HEK293T (cell line): ENCODE data around the gene KLHL9.

Source experiments
- CTCF ChIA-PET: fragments of 350-600 bp; formaldehyde crosslinking; extraction: SDS; loops from one replicate; lab custom pipeline; 2021; ENCODE audit warnings: antibody characterized with exemption, inconsistent platforms; lab: Yijun Ruan, JAX
- POLR2A ChIA-PET: fragments of 350-600 bp; formaldehyde crosslinking; extraction: SDS; loops from one replicate; lab custom pipeline; 2020; ENCODE audit warnings: antibody characterized with exemption, inconsistent platforms; lab: Yijun Ruan, JAX
- DNase-seq: peaks from one replicate; pipeline ENCODE4 v3.0.0; 2012; ENCODE audit warnings: mixed read lengths; ENCODE audit errors: extremely low spot score
- ARNT ChIP-seq: fragments of 450-650 bp; IDR thresholded peaks from 2 replicates; pipeline ENCODE4 v1.6.1; 2017; ENCODE audit warnings: mild to moderate bottlenecking
- BHLHE40 ChIP-seq: fragments of 450-650 bp; IDR thresholded peaks from 2 replicates; pipeline ENCODE4 v1.6.1; 2016; ENCODE audit warnings: mild to moderate bottlenecking, moderate library complexity, borderline replicate concordance
- CTBP1 ChIP-seq: fragments of 450-650 bp; IDR thresholded peaks from 2 replicates; pipeline ENCODE4 v1.6.1; 2016; ENCODE audit warnings: borderline replicate concordance
- ELF4 ChIP-seq: fragments of 450-650 bp; IDR thresholded peaks from 2 replicates; pipeline ENCODE4 v1.6.1; 2017; ENCODE audit warnings: antibody characterized with exemption
- FOXA1 ChIP-seq: fragments of 450-650 bp; IDR thresholded peaks from 2 replicates; pipeline ENCODE4 v1.6.1; 2016; ENCODE audit warnings: mild to moderate bottlenecking
- FOXK2 ChIP-seq: fragments of 450-650 bp; IDR thresholded peaks from 2 replicates; pipeline ENCODE4 v1.6.1; 2016; ENCODE audit warnings: mild to moderate bottlenecking
- FOXM1 ChIP-seq: fragments of 450-650 bp; IDR thresholded peaks from 2 replicates; pipeline ENCODE4 v1.6.1; 2017; ENCODE audit warnings: mild to moderate bottlenecking, borderline replicate concordance
- HDGF ChIP-seq: fragments of 450-650 bp; IDR thresholded peaks from 2 replicates; pipeline ENCODE4 v1.6.1; 2017; ENCODE audit warnings: antibody characterized with exemption, borderline replicate concordance
- L3MBTL2 ChIP-seq: fragments of 450-650 bp; conservative IDR thresholded peaks from 2 replicates; pipeline ENCODE4 v1.6.1; 2016; ENCODE audit warnings: mild to moderate bottlenecking
- LEF1 ChIP-seq: fragments of 450-650 bp; IDR thresholded peaks from 2 replicates; pipeline ENCODE4 v1.6.1; 2017; ENCODE audit warnings: mild to moderate bottlenecking, borderline replicate concordance
- NFRKB ChIP-seq: fragments of 450-650 bp; IDR thresholded peaks from 2 replicates; pipeline ENCODE4 v1.6.1; 2016; ENCODE audit warnings: mild to moderate bottlenecking, moderate library complexity
- SP1 ChIP-seq: fragments of 450-650 bp; IDR thresholded peaks from 2 replicates; pipeline ENCODE4 v1.6.1; 2017
- SUZ12 ChIP-seq: fragments of 450-650 bp; IDR thresholded peaks from 2 replicates; pipeline ENCODE4 v1.6.1; 2016; ENCODE audit warnings: mild to moderate bottlenecking
- TARDBP ChIP-seq: fragments of 450-650 bp; IDR thresholded peaks from 2 replicates; pipeline ENCODE4 v1.6.1; 2016
- ZNF384 ChIP-seq: fragments of 450-650 bp; IDR thresholded peaks from 2 replicates; pipeline ENCODE4 v1.6.1; 2016
- TF ChIP-seq, protein P1 (sequence below): fragments of 450-650 bp; IDR thresholded peaks from 2 replicates; pipeline ENCODE4 v1.6.1; 2016

KLHL9 gene

DNA sequence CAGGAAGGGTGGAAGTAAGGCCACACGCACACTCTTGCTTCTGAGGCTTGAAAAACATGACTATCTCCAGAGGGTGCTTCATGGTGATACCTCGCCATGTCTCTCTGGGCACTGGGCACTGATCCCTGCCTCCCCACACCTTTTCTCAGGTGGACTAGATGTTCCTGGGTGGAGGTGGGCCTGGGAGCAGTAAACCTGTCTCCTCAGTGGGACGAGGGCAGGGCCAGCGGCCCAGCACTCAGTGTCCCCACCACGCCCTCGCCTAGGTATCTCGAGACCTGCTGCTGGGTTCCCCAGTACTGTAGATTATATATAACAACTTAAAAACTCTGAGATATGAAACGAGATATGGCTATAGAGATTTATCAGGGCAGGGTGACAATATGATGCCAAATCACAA lies 27.1 kb upstream of the KLHL9 start:
- DNase-seq = no peak
- TF ChIP-seq TARDBP = no peak
- TF ChIP-seq FOXA1 = no peak
- TF ChIP-seq CTBP1 = no peak
- TF ChIP-seq NFRKB = no peak
- no peak for TF ChIP-seq L3MBTL2
- no peak for TF ChIP-seq FOXM1
- no peak for TF ChIP-seq LEF1
- no peak for TF ChIP-seq FOXK2
- TF ChIP-seq SP1 = no peak
- ChIA-PET CTCF (no interaction called here), POLR2A (no interaction called here)

DNA sequence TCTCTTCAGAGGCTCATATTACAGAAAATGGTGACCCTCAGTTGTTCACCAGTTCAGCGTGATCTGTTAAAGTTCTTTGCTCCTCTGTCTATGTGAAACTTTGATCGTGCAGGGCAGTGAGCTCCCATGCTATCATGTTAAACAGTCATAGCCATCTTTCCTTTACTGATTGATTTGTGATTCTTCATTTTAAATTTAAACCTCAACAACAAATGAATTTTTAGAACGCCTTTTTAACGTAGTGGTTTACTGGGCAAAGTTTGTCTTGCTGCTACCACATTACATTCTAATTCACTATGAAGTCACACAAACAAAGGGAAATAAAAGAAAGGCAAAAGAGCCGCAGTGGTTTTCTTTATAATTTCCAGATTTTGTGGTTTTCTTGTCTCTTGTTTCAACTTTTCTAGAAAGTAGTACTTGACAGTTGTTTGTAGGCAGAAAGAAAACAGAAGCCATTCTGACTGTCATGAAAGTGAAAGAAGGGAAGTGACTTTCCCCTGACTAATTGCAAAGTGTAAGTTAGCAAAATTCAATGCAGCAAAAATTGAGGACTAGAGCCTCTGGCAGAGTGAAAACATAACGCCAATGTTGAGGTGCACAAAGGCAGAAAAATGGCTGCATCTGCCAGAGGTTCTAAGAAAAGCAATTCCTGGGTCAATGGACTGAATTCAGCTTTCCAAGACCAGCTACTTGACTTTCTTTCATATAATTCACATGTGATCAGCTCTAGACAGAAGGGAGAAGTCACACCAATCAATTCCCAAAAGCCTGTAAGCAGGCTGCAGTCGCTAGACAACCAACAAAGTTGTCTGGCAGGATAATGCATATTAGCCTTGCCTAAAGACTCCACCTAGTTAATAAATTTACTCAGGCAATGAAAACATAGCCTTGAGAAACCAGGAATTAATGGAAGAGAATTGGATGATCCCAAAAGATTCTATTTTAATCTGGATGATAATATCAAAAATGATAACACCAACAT lies 22.6 kb upstream of the KLHL9 start:
- ChIA-PET POLR2A (no interaction called here), CTCF (no interaction called here)
- TF ChIP-seq FOXA1 = no peak
- TF ChIP-seq ELF4 = no peak
- no peak for TF ChIP-seq FOXK2
- no peak for TF ChIP-seq L3MBTL2
- no peak for TF ChIP-seq CTBP1
- TF ChIP-seq BHLHE40 = no peak
- TF ChIP-seq SUZ12 = no peak
- no peak for TF ChIP-seq ARNT
- no peak for TF ChIP-seq TARDBP
- TF ChIP-seq LEF1 = no peak
- no peak for TF ChIP-seq SP1
- no peak for TF ChIP-seq HDGF
- TF ChIP-seq, protein P1, sequence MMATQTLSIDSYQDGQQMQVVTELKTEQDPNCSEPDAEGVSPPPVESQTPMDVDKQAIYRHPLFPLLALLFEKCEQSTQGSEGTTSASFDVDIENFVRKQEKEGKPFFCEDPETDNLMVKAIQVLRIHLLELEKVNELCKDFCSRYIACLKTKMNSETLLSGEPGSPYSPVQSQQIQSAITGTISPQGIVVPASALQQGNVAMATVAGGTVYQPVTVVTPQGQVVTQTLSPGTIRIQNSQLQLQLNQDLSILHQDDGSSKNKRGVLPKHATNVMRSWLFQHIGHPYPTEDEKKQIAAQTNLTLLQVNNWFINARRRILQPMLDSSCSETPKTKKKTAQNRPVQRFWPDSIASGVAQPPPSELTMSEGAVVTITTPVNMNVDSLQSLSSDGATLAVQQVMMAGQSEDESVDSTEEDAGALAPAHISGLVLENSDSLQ = no peak
- TF ChIP-seq ZNF384 = no peak
- TF ChIP-seq FOXM1 = no peak
- DNase-seq = no peak

DNA sequence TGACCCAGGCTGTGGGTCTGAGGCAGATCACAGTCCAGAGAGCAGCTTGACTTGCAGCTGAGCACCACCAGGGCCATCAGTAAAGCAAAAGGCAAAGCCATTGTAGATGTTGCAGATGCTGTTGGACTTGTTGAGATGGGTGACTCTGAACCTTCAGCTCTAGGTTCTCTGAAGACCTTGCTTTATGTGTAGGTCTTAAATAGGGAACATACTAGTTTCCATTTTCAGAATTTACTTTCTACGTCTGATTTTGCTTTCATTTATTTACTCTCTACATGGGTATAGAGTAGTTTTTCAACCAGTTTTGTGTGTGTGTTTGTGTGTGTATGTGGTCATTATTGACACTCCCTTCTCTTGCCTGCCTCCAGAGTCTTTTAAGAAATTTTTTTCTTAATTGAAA lies 15.6 kb upstream of the KLHL9 start, which contains the start of gene IFNA6:
IFNA6 (minus strand) TSS at position 101 of the 400 bp plus-strand sequence; CDS start at position 101, 0 bp downstream.
- TF ChIP-seq FOXA1 (no peak), BHLHE40 (no peak), FOXM1 (no peak), NFRKB (no peak), SUZ12 (no peak), L3MBTL2 (no peak), HDGF (no peak), ARNT (no peak), TARDBP (no peak), ELF4 (no peak), FOXK2 (no peak), SP1 (no peak), ZNF384 (no peak), LEF1 (no peak), CTBP1 (no peak)
- TF ChIP-seq, protein P1 = no peak
- ChIA-PET CTCF (no interaction called here), POLR2A (no interaction called here)
- DNase-seq = no peak

DNA sequence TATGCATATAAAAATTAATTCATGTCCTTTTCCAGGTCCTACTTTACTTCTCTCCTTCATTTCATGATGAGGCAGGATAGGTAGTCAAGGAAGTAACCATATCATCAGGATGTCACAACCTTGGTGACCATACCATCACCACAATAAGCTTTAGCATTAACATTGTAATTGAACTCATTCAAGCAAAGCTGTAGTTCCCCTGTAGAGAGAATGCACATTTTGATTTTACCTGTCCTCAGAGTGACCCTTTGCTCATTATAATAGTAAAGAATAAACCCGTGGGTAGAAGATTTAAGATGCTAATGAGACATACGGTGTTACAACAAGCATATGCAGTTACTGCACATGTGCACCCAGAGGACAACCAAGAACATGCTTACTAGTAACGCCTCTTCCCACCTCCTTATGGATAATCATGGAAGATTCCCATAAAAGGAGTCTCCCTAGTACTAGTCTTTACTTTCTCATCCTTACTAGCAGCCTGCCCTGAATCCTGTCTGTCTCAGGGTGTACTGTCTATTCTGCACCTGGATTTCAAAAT lies 13.3 kb upstream of the KLHL9 start:
- POLR2A ChIA-PET = no interaction called here
- DNase-seq = no peak
- CTCF ChIA-PET = no interaction called here
- TF ChIP-seq HDGF (no peak), LEF1 (no peak), FOXM1 (no peak), ARNT (no peak), SUZ12 (no peak), BHLHE40 (no peak), FOXA1 (no peak), L3MBTL2 (no peak), CTBP1 (no peak), FOXK2 (no peak), TARDBP (no peak), SP1 (no peak), ELF4 (no peak)
- TF ChIP-seq, protein P1 = no peak

DNA sequence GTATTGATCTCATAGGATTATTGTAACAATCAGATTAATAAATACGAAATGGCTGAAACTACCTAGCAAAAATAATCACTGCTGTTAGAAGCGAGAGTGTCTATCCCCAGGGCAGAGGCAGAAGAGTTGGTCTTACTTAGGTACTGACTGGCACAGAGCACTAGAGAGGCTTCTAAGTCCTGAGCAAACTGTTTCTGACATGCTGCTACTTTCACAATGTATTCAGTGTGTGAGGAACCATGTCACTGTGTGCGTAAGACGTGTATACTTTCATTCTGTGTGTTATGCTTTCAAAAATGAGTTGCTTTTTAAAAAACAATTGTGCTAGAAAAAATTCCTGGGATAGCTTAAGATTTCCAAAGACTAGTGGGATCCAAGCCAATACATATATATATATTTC lies 5.5 kb upstream of the KLHL9 start:
- ChIA-PET CTCF (no interaction called here), POLR2A (no interaction called here)
- DNase-seq = no peak
- no peak for TF ChIP-seq FOXA1
- TF ChIP-seq FOXM1 = no peak
- no peak for TF ChIP-seq ZNF384
- no peak for TF ChIP-seq LEF1
- TF ChIP-seq, protein P1 = no peak
- TF ChIP-seq SUZ12 = no peak
- no peak for TF ChIP-seq FOXK2
- TF ChIP-seq ELF4 = no peak
- TF ChIP-seq SP1 = no peak
- no peak for TF ChIP-seq BHLHE40
- no peak for TF ChIP-seq CTBP1
- no peak for TF ChIP-seq NFRKB
- TF ChIP-seq TARDBP = no peak
- TF ChIP-seq HDGF = no peak
- TF ChIP-seq ARNT = no peak
- TF ChIP-seq L3MBTL2 = no peak
